ENCODE measurements around the gene TMEM129.
"Not testable (repeated sequence)": the region's sequence is repeated elsewhere in the genome, so short reads cannot be mapped to it uniquely, and the experiment has no call there.

Gene TMEM129

DNA sequence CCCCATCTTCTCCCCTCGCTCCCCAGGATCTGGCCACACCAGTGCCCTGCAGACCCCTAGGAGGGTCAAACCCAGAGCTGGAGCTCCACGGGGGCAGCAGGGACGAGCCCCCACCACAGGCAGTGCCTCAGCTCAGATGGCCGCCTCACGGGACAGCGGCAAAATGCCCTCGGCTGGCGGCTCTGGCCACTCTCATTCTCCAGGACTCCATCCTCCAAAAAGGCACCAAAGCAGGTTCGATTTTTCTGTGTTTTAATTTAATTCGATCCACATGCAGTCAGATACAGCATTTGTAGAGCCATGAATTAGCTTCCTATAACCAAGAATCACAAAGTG, 45.4 kb downstream of the TMEM129 start:
- no peak overlapping the region for H3K4me3 ChIP-seq (ENCODE audit: low read depth, low read length)
- DNase-seq (ENCODE audit: low read depth): no peak
- TF ChIP-seq, protein P1, sequence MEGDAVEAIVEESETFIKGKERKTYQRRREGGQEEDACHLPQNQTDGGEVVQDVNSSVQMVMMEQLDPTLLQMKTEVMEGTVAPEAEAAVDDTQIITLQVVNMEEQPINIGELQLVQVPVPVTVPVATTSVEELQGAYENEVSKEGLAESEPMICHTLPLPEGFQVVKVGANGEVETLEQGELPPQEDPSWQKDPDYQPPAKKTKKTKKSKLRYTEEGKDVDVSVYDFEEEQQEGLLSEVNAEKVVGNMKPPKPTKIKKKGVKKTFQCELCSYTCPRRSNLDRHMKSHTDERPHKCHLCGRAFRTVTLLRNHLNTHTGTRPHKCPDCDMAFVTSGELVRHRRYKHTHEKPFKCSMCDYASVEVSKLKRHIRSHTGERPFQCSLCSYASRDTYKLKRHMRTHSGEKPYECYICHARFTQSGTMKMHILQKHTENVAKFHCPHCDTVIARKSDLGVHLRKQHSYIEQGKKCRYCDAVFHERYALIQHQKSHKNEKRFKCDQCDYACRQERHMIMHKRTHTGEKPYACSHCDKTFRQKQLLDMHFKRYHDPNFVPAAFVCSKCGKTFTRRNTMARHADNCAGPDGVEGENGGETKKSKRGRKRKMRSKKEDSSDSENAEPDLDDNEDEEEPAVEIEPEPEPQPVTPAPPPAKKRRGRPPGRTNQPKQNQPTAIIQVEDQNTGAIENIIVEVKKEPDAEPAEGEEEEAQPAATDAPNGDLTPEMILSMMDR (IDR thresholded peaks at IDR 0.05; ENCODE audit: control insufficient read depth, extremely low read depth, insufficient read depth): no peak

- no peak overlapping the region for H3K4me3 ChIP-seq (ENCODE audit: low read depth, low read length)
- DNase-seq (ENCODE audit: low read depth): no peak
- TF ChIP-seq, protein P1 (IDR thresholded peaks at IDR 0.05; ENCODE audit: control insufficient read depth, extremely low read depth, insufficient read depth): no peak
Observed at GRCh38 chr4:1675136-1675801, 45.9 kb downstream of the TMEM129 start.

- TF ChIP-seq, protein P1 (IDR thresholded peaks at IDR 0.05; ENCODE audit: control insufficient read depth, extremely low read depth, insufficient read depth): no peak
- H3K4me3 ChIP-seq (ENCODE audit: low read depth, low read length): no peak overlapping the region
- no peak for DNase-seq (ENCODE audit: low read depth)
Observed at GRCh38 chr4:1674682-1675081, 46.4 kb downstream of the TMEM129 start.

DNA sequence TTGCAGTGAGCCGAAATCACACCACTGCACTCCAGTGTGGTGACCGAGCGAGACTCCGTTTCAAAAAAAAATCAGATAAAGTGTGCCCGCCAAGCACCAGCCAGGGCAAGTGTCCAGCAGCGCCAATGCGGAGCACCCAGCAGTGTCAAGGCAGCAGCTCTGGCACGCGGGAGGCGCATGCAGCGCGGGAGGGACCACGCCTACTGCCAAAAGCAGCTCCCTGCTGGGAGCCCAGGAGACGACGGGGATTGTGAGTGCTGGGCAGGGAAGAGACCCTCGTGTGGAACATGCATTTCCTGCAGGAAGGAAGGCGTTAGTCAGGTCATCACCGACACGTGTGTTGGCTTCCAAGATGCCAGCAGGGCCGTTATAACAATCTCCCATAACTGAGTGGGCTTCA, 47.5 kb downstream of the TMEM129 start:
- H3K4me3 ChIP-seq (ENCODE audit: low read depth, low read length): no peak overlapping the region
- TF ChIP-seq, protein P1 (IDR thresholded peaks at IDR 0.05; ENCODE audit: control insufficient read depth, extremely low read depth, insufficient read depth): no peak
- no peak for DNase-seq (ENCODE audit: low read depth)

DNA sequence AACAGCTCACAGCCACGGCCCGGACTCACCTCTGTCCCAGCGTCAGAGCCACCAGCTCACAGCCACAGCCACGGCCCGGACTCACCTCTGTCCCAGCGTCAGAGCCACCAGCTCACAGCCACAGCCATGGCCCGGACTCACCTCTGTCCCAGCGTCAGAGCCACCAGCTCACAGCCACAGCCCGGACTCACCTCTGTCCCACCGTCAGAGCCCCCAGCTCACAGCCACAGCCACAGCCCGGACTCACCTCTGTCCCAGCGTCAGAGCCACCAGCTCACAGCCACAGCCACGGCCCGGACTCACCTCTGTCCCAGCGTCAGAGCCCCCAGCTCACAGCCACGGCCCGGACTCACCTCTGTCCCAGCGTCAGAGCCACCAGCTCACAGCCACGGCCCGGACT, 50.1 kb downstream of the TMEM129 start:
- DNase-seq (ENCODE audit: low read depth); H3K4me3 ChIP-seq (ENCODE audit: low read depth, low read length): not testable (repeated sequence)

GRCh38 chr4:1670279-1670678, 50.8 kb downstream of the TMEM129 start:
- H3K4me3 ChIP-seq (ENCODE audit: low read depth, low read length): no peak overlapping the region
- TF ChIP-seq, protein P1 (IDR thresholded peaks at IDR 0.05; ENCODE audit: control insufficient read depth, extremely low read depth, insufficient read depth): no peak
- DNase-seq (ENCODE audit: low read depth): no peak

DNA sequence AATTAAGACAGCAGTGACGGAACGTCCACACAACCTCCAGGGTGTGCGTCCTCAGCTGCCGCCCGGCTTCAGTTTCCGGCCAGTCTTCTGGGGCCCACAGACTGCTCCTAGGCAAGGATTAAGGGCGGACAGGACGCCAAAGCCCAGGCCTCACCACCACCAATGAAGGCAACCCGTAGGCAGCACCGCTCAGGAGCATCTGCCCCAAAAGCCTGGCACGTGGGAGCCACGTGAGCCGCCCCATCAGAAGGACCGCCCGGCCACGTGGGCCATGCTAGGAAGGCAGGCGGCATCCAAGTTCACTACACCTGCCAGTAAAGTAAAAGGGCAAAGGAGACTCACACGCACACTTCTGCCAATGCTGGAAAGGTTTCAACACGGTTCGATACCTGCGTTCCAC, 51.3 kb downstream of the TMEM129 start:
- TF ChIP-seq, protein P1 (IDR thresholded peaks at IDR 0.05; ENCODE audit: control insufficient read depth, extremely low read depth, insufficient read depth): no peak
- H3K4me3 ChIP-seq (ENCODE audit: low read depth, low read length): no peak overlapping the region
- no peak for DNase-seq (ENCODE audit: low read depth)

Data from LNCaP clone FGC (cell line).